ENCODE measurements around the gene ARL17A.
"Not testable (repeated sequence)": the region's sequence is repeated elsewhere in the genome, so short reads cannot be mapped to it uniquely, and the experiment has no call there.

The ARL17A gene

GRCh38 chr17:46548607-46549006, 30.9 kb downstream of the ARL17A start:
- DNase-seq (ENCODE audit: low read depth, low spot score) = not testable (repeated sequence)

- not testable (repeated sequence) for DNase-seq (ENCODE audit: low read depth, low spot score)
Measured at GRCh38 chr17:46534716-46535115, 44.8 kb downstream of the ARL17A start.

GRCh38 chr17:46512168-46512567, 67.3 kb downstream of the ARL17A start, which contains the start of gene LRRC37A2:
Gene LRRC37A2 (plus strand): TSS chr17:46512468. CDS start chr17:46512713, 245 bp downstream.
- DNase-seq (ENCODE audit: low read depth, low spot score) = not testable (repeated sequence)

- DNase-seq (ENCODE audit: low read depth, low spot score) = not testable (repeated sequence)
Measured at GRCh38 chr17:46505896-46506295, 73.6 kb downstream of the ARL17A start.

GRCh38 chr17:46499437-46500139, 79.9 kb downstream of the ARL17A start:
- not testable (repeated sequence) for DNase-seq (ENCODE audit: low read depth, low spot score)

- not testable (repeated sequence) for DNase-seq (ENCODE audit: low read depth, low spot score)
Measured at GRCh38 chr17:46492021-46492420, 87.5 kb downstream of the ARL17A start.

- not testable (repeated sequence) for DNase-seq (ENCODE audit: low read depth, low spot score)
Measured at GRCh38 chr17:46481310-46481709, 98.2 kb downstream of the ARL17A start.

GRCh38 chr17:46478823-46479222, 100.7 kb downstream of the ARL17A start:
- not testable (repeated sequence) for DNase-seq (ENCODE audit: low read depth, low spot score)

GRCh38 chr17:46475583-46475982, 103.9 kb downstream of the ARL17A start:
- DNase-seq (ENCODE audit: low read depth, low spot score) = not testable (repeated sequence)

GRCh38 chr17:46474489-46474888, 105.0 kb downstream of the ARL17A start:
- not testable (repeated sequence) for DNase-seq (ENCODE audit: low read depth, low spot score)

- DNase-seq (ENCODE audit: low read depth, low spot score) = not testable (repeated sequence)
Measured at GRCh38 chr17:46467618-46468017, 111.9 kb downstream of the ARL17A start.

Measured in activated naive CD8-positive, alpha-beta T cell treated with anti-CD3 and anti-CD28 coated beads, Interleukin-2, amount 50 U/mL, for 16 hours (primary cell).